GM18508 (cell line): Measurements from ENCODE around the gene ZC3H10.

ENCODE experiments used
- ATAC-seq: cut with Tn5 transposase; IDR thresholded peaks from one replicate; pipeline ENCODE4 v1.9.1; 2021; ENCODE audit warnings: moderate number of reproducible peaks; ENCODE audit not compliant: insufficient read depth, unreplicated experiment

ZC3H10 gene

DNA sequence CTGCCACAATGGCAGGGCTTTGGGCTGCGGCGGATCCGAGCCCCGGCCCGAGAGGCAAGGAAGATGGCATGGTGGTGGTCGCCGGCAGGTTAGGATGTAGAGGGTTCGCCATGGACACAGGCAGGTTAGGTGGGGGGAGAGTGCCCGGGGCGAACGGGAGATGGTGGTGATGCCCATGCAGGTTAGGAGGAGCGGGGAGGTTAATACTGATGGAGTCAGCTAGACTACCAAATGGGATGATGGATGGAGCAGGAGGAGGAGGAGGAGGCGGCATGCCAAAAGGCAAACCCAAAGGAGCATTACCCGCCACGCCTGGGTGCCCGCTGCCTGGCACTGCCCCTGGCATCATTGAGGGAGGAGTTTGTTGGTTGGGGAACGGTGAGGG lies 46.3 kb downstream of the ZC3H10 start:
- no peak for ATAC-seq

- ATAC-seq = no peak
These were observed 47.3 kb downstream of the ZC3H10 start for GRCh38 chr12:56165369-56165768.

DNA sequence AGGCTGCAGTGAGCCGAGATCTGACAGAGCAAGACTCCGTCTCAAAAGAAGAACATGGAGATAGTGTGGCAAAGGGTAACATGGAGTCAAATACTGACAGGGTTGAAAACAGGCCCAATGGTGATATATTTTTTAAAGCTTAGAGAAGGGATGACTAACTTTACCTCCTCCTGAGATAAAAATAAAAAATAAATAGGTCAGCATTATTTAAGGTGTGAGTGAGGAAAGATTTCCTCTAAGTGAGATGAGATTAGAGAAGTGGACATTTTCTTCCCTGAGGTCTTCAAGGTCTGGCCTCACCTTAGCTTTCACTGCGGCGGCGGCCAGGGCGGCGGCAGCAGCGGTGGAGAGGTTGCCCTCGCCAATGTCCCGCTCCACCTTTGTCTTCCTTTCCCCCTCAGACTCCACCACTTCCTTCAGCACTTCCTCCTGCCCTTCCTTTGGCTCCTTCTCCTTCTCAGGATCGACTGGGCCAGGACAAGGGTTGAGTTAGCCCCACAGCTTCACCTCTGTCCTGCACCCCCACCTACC lies 51.2 kb downstream of the ZC3H10 start:
- ATAC-seq = no peak

DNA sequence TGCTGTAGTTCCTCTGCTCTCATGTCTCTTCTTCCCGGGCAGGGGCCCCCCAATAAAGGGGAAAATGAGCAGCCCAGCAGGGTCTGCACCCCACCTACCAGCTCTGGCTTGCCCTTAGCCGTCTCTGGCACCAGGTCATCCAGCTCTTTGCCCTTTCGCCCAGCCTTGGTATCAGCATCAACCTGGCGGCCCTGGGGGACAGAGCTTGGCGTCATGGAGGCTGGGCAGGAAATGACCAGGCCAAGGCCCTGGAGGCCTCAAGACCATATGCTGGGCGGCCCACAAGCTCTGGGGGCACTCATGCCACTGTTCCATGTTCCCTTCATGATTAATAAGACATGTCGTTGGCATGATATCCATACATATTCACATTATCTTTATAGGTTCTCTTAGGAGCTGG lies 54.8 kb downstream of the ZC3H10 start:
- ATAC-seq = no peak
